Activated gamma-delta T cell treated with anti-CD3 and anti-CD28 coated beads, Interleukin-2, amount 50 U/mL, for 16 hours (primary cell): ENCODE results near the gene VWA5B2.
"Not testable (repeated sequence)": the region's sequence is repeated elsewhere in the genome, so short reads cannot be mapped to it uniquely, and the experiment has no call there.

Experiments
- DNase-seq: peaks from one replicate; pipeline ENCODE4 v3.0.0-alpha.2; 2020; ENCODE audit warnings: low read depth

Gene VWA5B2

GRCh38 chr3:184242297-184242685, 12.9 kb downstream of the VWA5B2 start:
- DNase-seq = no peak

GRCh38 chr3:184248454-184249411, 19.3 kb downstream of the VWA5B2 start, which contains the start of gene ALG3:
Gene ALG3 (minus strand): TSS chr3:184248962. CDS start chr3:184248940, 22 bp downstream.
- DNase-seq = peak; percentile 84

DNA sequence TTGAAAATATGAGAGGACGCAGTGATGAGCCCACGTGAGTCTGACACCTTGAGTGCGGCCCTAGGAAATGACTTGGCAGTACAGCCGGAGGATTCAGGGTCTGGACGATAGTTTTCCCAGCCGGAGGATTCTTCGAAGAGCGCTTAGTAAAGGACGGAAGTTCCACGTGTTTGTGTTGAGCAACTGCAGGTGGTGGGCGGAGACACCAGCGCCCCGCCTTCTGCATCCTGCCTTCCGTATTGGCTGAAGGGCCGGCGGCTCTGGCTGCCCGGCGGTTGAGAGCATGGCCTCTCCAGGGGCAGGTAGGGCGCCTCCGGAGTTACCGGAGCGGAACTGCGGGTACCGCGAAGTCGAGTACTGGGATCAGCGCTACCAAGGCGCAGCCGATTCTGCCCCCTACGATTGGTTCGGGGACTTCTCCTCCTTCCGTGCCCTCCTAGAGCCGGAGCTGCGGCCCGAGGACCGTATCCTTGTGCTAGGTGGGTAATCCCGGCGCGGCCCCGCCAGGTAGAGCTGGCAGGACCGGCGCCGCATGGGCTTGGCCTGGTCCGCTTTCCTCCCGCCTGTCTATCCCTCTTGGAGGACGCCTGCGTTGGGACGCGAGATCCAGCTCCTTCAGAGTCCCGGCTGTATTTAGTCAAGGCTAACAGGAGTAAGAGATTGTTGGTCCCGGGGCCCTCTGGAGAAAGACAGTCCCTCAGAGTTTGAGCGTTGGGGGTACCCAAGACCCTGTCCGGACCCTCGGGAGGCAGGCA, 20.2 kb downstream of the VWA5B2 start, which contains the start of gene EEF1AKMT4:
TSS of gene EEF1AKMT4 (plus strand) at position 261 of the 755 bp plus-strand sequence. CDS start at position 284, 23 bp downstream.
- peak; percentile 93 for DNase-seq

GRCh38 chr3:184250167-184250828, 20.9 kb downstream of the VWA5B2 start:
- DNase-seq = peak; percentile 88

DNA sequence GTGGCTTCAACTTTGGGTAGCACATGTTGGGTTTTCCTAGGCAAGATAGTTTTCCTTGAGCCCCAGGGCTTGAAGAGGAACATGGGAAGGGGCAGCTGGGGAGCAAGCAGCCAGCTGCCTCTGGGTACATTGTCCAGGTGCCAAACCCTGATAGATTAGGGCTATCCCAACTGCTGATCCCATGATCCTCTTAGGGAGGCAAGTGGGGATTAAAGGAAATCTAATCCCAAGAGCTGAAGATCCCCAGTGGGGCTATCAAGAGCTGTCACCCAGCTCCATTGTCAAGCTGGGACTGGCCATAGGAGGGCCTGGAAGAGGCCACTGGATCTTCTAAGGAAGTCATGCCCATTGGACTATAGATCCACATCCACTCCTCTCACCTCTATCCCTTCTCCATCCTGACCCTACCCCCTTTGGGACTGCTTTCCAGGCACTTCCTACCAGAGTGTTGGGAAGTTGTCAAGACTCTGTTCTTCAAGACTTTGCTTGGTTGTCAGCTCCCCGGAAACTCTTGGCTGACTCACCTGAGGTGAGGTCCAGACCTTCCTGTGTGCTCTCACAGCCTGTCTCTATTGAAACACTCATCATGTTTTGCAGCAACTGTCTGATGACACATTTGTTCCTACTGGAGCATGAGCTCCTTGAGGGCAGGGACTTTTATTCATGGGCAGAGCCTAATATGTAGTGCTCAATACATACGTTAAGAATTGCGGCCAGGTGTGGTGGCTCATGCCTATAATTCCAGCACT, 26.1 kb downstream of the VWA5B2 start:
- no peak for DNase-seq

GRCh38 chr3:184257083-184257915, 27.9 kb downstream of the VWA5B2 start:
- no peak for DNase-seq

GRCh38 chr3:184258926-184259325, 29.5 kb downstream of the VWA5B2 start:
- DNase-seq = no peak

GRCh38 chr3:184259396-184259877, 30.1 kb downstream of the VWA5B2 start:
- no peak for DNase-seq

DNA sequence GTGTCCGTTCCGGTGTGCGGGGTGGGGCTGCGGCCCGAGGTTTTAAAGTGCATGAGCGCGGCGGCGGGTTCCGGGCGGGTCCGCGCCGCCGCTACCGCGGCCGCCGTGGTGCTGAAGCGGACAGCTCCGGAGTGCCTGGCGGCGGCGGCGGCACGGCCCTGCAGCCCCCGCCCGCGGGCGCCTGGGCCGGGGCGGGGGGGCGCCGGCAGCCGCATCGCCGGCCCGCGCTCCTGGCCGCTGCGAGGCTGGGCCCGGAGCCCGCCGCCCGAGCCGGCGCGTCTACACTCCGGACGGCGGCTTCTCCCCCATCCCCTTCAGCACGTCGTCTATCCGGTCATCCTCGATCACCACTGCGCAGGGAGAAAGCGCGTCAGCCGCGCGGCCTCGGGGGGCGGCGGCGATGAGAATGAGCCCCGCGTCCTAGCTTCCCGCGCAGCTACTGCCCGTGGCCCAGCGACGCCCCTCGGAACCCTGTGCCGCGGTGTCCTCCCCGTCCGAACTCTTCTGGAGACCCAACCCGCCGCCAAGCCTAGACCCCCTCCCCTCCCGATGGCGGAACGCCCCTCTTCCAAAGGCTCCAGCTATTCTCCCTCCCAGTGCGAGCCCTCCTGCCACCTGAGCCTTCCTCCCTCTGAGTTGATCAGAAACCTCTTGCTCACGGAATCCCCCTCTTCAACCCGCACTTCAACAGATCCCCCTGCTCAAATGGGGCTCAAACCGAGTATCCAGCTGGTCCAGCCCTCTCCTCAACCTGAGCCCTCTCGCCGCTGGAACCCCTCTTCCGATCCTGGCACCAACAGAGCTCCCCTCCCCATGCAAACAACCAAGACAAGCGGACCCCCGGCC, 30.7 kb downstream of the VWA5B2 start:
- DNase-seq = no peak

- DNase-seq = no peak
Measured at GRCh38 chr3:184260724-184261269, 31.4 kb downstream of the VWA5B2 start.

- DNase-seq = peak; percentile 36
Measured at GRCh38 chr3:184261270-184261853, 32.0 kb downstream of the VWA5B2 start, which contains the start of gene CAMK2N2. Gene CAMK2N2 (minus strand): TSS chr3:184261553. CDS start chr3:184261285, 268 bp downstream.

- DNase-seq = no peak
Measured at GRCh38 chr3:184261854-184262763, 32.7 kb downstream of the VWA5B2 start.

- DNase-seq = no peak
Measured at GRCh38 chr3:184262764-184263179, 33.4 kb downstream of the VWA5B2 start.

DNA sequence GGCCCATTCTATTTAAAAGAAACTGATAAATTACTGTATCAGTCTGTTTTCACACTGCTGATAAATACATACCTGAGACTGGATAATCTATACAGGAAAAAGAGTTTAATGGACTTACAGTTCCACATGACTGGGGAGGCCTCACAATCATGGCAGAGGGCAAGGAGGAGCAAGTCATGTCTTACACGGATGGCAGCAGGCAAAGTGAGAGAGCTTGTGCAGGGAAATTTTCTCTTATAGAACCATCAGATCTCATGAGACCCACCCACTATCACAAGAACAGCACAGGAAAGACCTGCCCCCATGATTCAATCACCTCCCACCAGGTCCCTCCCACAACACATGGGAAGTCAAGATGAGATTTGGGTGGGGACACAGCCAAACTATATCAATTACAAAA, 37.9 kb downstream of the VWA5B2 start:
- not testable (repeated sequence) for DNase-seq

- DNase-seq = no peak
Measured at GRCh38 chr3:184272269-184272668, 42.9 kb downstream of the VWA5B2 start.

DNA sequence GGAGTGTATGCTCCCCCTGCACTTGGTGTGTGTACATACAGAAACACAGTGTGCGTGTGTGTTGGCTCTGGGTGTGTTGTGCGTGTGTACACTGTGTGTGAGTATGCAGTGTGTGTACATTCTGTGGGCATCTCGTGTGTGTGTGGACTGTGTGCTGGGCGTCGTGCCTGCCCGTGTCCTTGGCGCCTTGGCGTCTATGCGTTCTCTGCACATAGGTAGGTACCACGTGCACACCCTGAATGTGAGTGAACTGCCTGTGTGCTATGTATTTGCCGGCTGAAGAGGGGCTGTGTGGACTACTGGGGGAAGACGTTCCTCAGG, 46.0 kb downstream of the VWA5B2 start:
- DNase-seq = no peak
